ENCODE results near the gene EPRS1. TPM values are rescaled to one million over a fixed set of nuclear protein-coding genes. Genes with fewer than 3 reads are reported as not detected.

EPRS1 gene
- total RNA-seq, 1 experiment from 2014 or later = 121 TPM

DNA sequence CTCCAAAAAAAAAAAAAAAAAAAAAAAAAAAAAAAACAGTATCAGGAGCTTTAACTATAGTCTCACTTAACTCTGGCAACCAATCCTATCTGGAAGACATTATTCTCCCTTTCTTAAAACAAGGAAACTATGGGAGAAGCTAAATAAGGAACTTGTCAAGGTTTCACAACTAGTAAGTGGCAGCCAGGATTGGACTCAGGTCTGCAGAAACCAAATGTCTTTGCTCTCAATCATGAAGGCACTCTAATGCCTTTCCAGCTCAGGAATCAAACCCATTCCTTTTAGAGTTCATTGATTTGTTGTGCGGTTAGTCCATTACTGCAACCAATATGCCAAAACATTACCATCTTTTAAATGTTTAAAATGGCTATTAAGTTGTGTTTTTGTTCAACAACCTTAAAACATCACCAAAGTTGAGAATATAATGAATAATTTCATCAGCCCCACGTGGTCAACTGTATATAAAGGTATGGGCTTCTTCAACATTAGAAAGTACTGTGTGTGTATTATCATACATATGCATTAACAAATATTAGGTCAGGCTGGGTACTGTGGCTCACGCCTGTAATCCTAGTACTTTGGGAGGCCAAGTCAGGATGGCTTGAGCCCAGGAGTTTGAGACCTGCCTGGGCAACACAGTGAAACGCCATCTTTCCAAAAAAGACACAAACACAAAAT lies 1.5 kb downstream of the EPRS1 start:
- DNase-seq = no peak
- no peak overlapping the region for H2BK12ac ChIP-seq (ENCODE audit: insufficient read length, low read depth, low read length)
- no peaks in the 10 kb centered on the region for H3K4me1 ChIP-seq (ENCODE audit: insufficient read depth, low read length)
- H3K9me3 Mint-ChIP-seq = no peaks in the 10 kb centered on the region
- peaks cover 6 to 11% of the 10 kb centered on the region in 2 experiments; a peak in 3 of 4 replicates for H3K4me1 Mint-ChIP-seq
- no peaks in the 10 kb centered on the region for H4K20me1 ChIP-seq (ENCODE audit: control insufficient read depth, insufficient read depth, insufficient read length)
- peaks cover 0 to 16% (median 5%) of the 10 kb centered on the region in 3 experiments; a peak in 4 of 7 replicates for H3K36me3 Mint-ChIP-seq (ENCODE audit: insufficient read depth in 1 of 3, low read depth in 3 of 3)
- WGBS (ENCODE audit: extremely low coverage, insufficient read length, low lambda C conversion rate) = no CpG with 5 or more reads among the region's 4 CpGs
- no peak overlapping the region for H4K8ac ChIP-seq (replicated peaks; ENCODE audit: insufficient read length, low read depth, low read length)
- H3K4ac ChIP-seq (ENCODE audit: low read depth, low read length) = no peak overlapping the region
- peak overlapping the region; percentile 87 to 93 for H3K4me3 Mint-ChIP-seq
- no peak overlapping the region for H3K56ac ChIP-seq (ENCODE audit: insufficient read length, low read depth, low read length)
- H3K79me2 ChIP-seq (ENCODE audit: insufficient read depth, low read length) = peaks cover 14% of the 10 kb centered on the region; the same call in 1 of the 2 replicates
- no peak overlapping the region for H4K91ac ChIP-seq (ENCODE audit: insufficient read length, low read depth, low read length)
- H2BK15ac ChIP-seq (ENCODE audit: low read depth, low read length) = no peak overlapping the region
- no peak overlapping the region for H2BK20ac ChIP-seq (ENCODE audit: low read depth, low read length, poor library complexity, severe bottlenecking)
- H3K27ac ChIP-seq (ENCODE audit: insufficient read length, low read depth, low read length) = no peak overlapping the region
- no peak overlapping the region for H2BK120ac ChIP-seq (ENCODE audit: low read depth, low read length, poor library complexity, severe bottlenecking)
- H4K5ac ChIP-seq (ENCODE audit: insufficient read length, low read depth, low read length) = no peak overlapping the region
- H3K23ac ChIP-seq (ENCODE audit: insufficient read length, low read depth, low read length) = no peak overlapping the region
- no peak overlapping the region for H3K9ac ChIP-seq (ENCODE audit: extremely low read depth, insufficient read length, low read length)
- no peaks in the 10 kb centered on the region for H3K27me3 ChIP-seq (ENCODE audit: insufficient read depth, low read length)
- H2AK5ac ChIP-seq (ENCODE audit: insufficient read length, low read length) = no peak overlapping the region
- H3K79me1 ChIP-seq (ENCODE audit: insufficient read depth, low read depth, low read length, poor library complexity, severe bottlenecking) = peaks cover 3% of the 10 kb centered on the region
- TF ChIP-seq, protein P1, sequence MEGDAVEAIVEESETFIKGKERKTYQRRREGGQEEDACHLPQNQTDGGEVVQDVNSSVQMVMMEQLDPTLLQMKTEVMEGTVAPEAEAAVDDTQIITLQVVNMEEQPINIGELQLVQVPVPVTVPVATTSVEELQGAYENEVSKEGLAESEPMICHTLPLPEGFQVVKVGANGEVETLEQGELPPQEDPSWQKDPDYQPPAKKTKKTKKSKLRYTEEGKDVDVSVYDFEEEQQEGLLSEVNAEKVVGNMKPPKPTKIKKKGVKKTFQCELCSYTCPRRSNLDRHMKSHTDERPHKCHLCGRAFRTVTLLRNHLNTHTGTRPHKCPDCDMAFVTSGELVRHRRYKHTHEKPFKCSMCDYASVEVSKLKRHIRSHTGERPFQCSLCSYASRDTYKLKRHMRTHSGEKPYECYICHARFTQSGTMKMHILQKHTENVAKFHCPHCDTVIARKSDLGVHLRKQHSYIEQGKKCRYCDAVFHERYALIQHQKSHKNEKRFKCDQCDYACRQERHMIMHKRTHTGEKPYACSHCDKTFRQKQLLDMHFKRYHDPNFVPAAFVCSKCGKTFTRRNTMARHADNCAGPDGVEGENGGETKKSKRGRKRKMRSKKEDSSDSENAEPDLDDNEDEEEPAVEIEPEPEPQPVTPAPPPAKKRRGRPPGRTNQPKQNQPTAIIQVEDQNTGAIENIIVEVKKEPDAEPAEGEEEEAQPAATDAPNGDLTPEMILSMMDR (conservative IDR thresholded peaks at IDR 0.05) = no peak
- H3K9me3 ChIP-seq (ENCODE audit: control insufficient read depth, low read depth, low read length) = no peaks in the 10 kb centered on the region
- no peak overlapping the region for H3T11ph ChIP-seq (ENCODE audit: low read length)
- no peak overlapping the region for H2BK5ac ChIP-seq (ENCODE audit: insufficient read length, low read length)
- H3K4me2 ChIP-seq (ENCODE audit: insufficient read depth, insufficient read length, low read length) = peak overlapping the region; percentile 58
- H2AFZ ChIP-seq (ENCODE audit: low read length) = no peak overlapping the region
- no peaks in the 10 kb centered on the region for H3K27me3 Mint-ChIP-seq (ENCODE audit: low read depth)
- H3K27ac Mint-ChIP-seq = no peak overlapping the region
- H3K18ac ChIP-seq (ENCODE audit: insufficient read length, low read depth, low read length) = no peak overlapping the region
- no peaks in the 10 kb centered on the region for H3K23me2 ChIP-seq (ENCODE audit: insufficient read length, low read depth, low read length, poor library complexity, severe bottlenecking)
- no peak overlapping the region for H3K14ac ChIP-seq (ENCODE audit: insufficient read depth, low read length)

Data from H9 (cell line).